OCI-LY3 (cell line): Measurements from ENCODE around the gene SRGN.
"Not testable (repeated sequence)": the region's sequence is repeated elsewhere in the genome, so short reads cannot be mapped to it uniquely, and the experiment has no call there.

ENCODE experiments used
- H2AFZ ChIP-seq: fragments of 200-600, 300-600 bp; shearing (Covaris generic); 2 replicates; pipeline ENCODE4 v1.6.0; 2014; ENCODE audit warnings: antibody characterized with exemption, low read depth, low read length
- H3K27ac ChIP-seq: fragments of 200-600, 300-600 bp; sonication (generic); 2 replicates; pipeline ENCODE4 v1.5.1; 2014; ENCODE audit warnings: mild to moderate bottlenecking, low read length, moderate library complexity, mixed read lengths
- H3K27me3 ChIP-seq: fragments of 200-600, 300-600 bp; sonication (generic); 2 replicates; pipeline ENCODE4 v1.6.1; 2014; ENCODE audit warnings: low read depth, low read length, mixed read lengths
- H3K36me3 ChIP-seq: fragments of 200-600, 300-600 bp; sonication (generic); replicated peaks from 2 replicates; pipeline ENCODE3; 2014; ENCODE audit warnings: low read depth, low read length, mixed read lengths
- H3K4me1 ChIP-seq: fragments of 300-600, 200-600 bp; sonication (generic); 2 replicates; pipeline ENCODE4 v1.6.1; 2014; ENCODE audit warnings: low read length, mixed read lengths
- H3K4me2 ChIP-seq: fragments of 200-600, 300-600 bp; sonication (generic); 2 replicates; pipeline ENCODE4 v1.6.1; 2014; ENCODE audit warnings: low read length, mixed read lengths
- H3K4me3 ChIP-seq: fragments of 300-600, 200-600 bp; sonication (generic); 2 replicates; pipeline ENCODE4 v1.5.1; 2014; ENCODE audit warnings: antibody characterized with exemption, mild to moderate bottlenecking, low read length, moderate library complexity
- H3K79me2 ChIP-seq: fragments of 300-600, 200-600 bp; shearing (Covaris generic); 2 replicates; pipeline ENCODE4 v1.6.1; 2014; ENCODE audit warnings: mild to moderate bottlenecking, low read length, mixed read lengths
- H3K9ac ChIP-seq: fragments of 300-600, 200-600 bp; shearing (Covaris generic); 2 replicates; pipeline ENCODE4 v1.6.0; 2014; ENCODE audit warnings: mild to moderate bottlenecking, low read length, moderate library complexity
- H3K9me3 ChIP-seq: fragments of 200-600, 300-600 bp; shearing (Covaris generic); 2 replicates; pipeline ENCODE4 v1.6.1; 2014; ENCODE audit warnings: low read length, mixed read lengths; ENCODE audit not compliant: insufficient read depth
- H4K20me1 ChIP-seq: fragments of 200-600, 300-600 bp; sonication (generic); 2 replicates; pipeline ENCODE4 v1.6.1; 2016; ENCODE audit warnings: low read length, mixed read lengths; ENCODE audit not compliant: insufficient read depth
- EZH2phosphoT487 ChIP-seq: fragments of 200-600 bp; shearing (Covaris generic); IDR thresholded peaks from 2 replicates; pipeline ENCODE4 v1.6.1; 2018; ENCODE audit warnings: antibody characterized with exemption, mixed run types, low read depth
- TF ChIP-seq, protein P1 (sequence below): fragments of 200-600, 300-600 bp; sonication (generic); IDR thresholded peaks from 2 replicates; pipeline ENCODE4 v1.5.1; 2014; ENCODE audit warnings: antibody characterized with exemption, low read length, low read depth

Gene SRGN

DNA sequence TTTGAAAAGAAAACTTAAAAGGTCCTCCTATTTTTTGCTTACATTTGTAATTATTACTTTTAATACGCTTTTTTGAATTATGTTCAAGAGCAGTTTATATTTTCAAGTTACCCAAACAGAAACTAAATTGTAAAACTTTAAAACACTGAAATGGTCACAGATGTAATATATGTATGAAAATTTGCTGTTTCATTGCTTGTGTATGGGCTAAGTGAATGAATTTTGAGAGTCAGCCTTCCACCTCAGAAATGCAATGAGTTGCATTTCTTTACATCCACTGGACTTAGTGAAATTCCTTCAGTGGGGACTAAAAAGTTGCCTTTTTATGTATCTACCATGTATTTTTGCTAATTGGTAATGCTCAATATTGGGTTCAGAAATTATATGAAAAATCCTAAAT, 37.7 kb downstream of the SRGN start:
- Histone ChIP-seq H3K27ac (no peak overlapping the region), H3K4me3 (peak overlapping the region; percentile 98; the same call in 1 of the 2 replicates)

DNA sequence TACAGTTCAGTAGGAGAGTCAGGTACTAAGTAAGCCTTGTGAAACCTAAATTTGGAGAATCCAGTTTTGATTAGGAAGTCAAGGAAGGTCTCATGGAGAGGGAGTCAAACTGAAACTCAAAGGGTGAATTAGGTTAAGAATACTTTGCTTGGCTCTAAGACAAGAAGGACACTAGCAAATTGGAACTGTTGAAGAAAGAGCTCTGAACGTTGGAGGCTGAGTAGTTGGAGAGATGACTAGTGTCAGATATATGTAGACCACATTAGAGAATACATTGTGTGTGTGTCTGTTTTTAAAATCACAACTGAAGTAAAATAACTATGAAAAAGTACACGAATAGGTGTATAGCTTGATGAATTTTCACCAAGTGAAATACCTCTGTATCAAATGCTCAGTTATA, 42.3 kb downstream of the SRGN start:
- no peak overlapping the region for H2AFZ ChIP-seq
- peaks cover 17% of the 10 kb centered on the region for H3K79me2 ChIP-seq
- H4K20me1 ChIP-seq = no peaks in the 10 kb centered on the region
- H3K4me1 ChIP-seq = peaks cover 1% of the 10 kb centered on the region
- H3K27ac ChIP-seq = no peak overlapping the region
- no peaks in the 10 kb centered on the region for H3K9me3 ChIP-seq
- no peaks in the 10 kb centered on the region for H3K36me3 ChIP-seq
- H3K4me3 ChIP-seq = no peak overlapping the region
- no peak overlapping the region for H3K9ac ChIP-seq
- no peak overlapping the region for H3K4me2 ChIP-seq
- TF ChIP-seq EZH2phosphoT487 = no peak
- TF ChIP-seq, protein P1, sequence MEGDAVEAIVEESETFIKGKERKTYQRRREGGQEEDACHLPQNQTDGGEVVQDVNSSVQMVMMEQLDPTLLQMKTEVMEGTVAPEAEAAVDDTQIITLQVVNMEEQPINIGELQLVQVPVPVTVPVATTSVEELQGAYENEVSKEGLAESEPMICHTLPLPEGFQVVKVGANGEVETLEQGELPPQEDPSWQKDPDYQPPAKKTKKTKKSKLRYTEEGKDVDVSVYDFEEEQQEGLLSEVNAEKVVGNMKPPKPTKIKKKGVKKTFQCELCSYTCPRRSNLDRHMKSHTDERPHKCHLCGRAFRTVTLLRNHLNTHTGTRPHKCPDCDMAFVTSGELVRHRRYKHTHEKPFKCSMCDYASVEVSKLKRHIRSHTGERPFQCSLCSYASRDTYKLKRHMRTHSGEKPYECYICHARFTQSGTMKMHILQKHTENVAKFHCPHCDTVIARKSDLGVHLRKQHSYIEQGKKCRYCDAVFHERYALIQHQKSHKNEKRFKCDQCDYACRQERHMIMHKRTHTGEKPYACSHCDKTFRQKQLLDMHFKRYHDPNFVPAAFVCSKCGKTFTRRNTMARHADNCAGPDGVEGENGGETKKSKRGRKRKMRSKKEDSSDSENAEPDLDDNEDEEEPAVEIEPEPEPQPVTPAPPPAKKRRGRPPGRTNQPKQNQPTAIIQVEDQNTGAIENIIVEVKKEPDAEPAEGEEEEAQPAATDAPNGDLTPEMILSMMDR = no peak
- no peaks in the 10 kb centered on the region for H3K27me3 ChIP-seq

More for the DNA sequence above, 37.7 kb downstream of the SRGN start:
- Histone ChIP-seq H3K79me2 (peaks cover 26% of the 10 kb centered on the region), H3K27me3 (no peaks in the 10 kb centered on the region), H3K4me2 (peak overlapping the region; percentile 75), H2AFZ (no peak overlapping the region), H3K4me1 (peaks cover 9% of the 10 kb centered on the region), H3K36me3 (no peaks in the 10 kb centered on the region), H3K9me3 (no peaks in the 10 kb centered on the region), H3K9ac (peak overlapping the region; percentile 54; the same call in 1 of the 2 replicates), H4K20me1 (no peaks in the 10 kb centered on the region)
- no peak for TF ChIP-seq EZH2phosphoT487
- TF ChIP-seq, protein P1 = no peak

DNA sequence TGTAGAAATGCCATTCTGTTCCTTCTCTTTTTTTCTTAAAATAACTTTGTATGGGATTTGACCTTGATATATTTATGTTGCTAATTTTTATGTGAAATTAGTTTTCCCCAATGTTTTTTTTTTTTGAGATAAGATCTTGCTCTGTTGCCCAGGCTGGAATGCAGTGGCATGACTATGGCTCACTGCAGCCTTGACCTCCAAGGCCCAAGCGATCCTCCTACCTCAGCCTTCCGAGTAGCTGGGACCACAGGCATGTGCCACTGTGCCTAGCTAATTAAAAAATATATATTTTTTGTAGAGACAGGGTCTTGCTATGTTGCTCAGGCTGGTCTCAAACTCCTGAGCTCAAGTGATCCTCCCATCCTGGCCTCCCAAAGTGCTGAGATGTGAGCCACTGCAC, 52.1 kb downstream of the SRGN start:
- H3K4me3 ChIP-seq = no peak overlapping the region
- H3K4me2 ChIP-seq = no peak overlapping the region
- H3K4me1 ChIP-seq = no peaks in the 10 kb centered on the region
- no peaks in the 10 kb centered on the region for H3K27me3 ChIP-seq
- no peaks in the 10 kb centered on the region for H3K9me3 ChIP-seq
- no peak overlapping the region for H3K9ac ChIP-seq
- no peaks in the 10 kb centered on the region for H4K20me1 ChIP-seq
- TF ChIP-seq, protein P1 = no peak
- no peak for TF ChIP-seq EZH2phosphoT487
- H3K36me3 ChIP-seq = no peaks in the 10 kb centered on the region
- H3K27ac ChIP-seq = no peak overlapping the region
- no peak overlapping the region for H2AFZ ChIP-seq
- H3K79me2 ChIP-seq = no peaks in the 10 kb centered on the region

DNA sequence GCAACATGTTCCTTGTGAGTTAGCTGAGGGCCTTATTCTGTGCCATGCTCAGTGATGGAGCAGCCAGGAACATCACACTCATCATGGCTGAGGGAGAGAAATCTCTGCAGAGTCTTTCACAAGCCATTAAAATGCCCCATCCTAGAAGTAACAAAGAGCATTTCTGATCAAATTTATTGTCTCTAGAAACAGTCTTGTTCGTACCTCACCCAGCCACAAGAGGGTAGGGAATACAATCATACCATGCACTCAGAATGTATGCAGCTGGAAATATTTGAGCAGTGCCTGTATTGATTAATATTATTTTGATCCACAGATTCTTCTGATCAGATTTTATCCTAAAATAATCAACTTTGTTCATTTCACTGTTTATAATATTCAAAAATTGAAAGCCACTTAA, 53.4 kb downstream of the SRGN start:
- Histone ChIP-seq H3K4me1 (no peaks in the 10 kb centered on the region), H2AFZ (no peak overlapping the region), H3K4me2 (no peak overlapping the region), H3K79me2 (no peaks in the 10 kb centered on the region), H3K36me3 (no peaks in the 10 kb centered on the region), H3K4me3 (no peak overlapping the region), H3K9ac (no peak overlapping the region), H3K9me3 (no peaks in the 10 kb centered on the region), H4K20me1 (no peaks in the 10 kb centered on the region), H3K27ac (no peak overlapping the region), H3K27me3 (no peaks in the 10 kb centered on the region)
- TF ChIP-seq, protein P1 = no peak
- no peak for TF ChIP-seq EZH2phosphoT487

DNA sequence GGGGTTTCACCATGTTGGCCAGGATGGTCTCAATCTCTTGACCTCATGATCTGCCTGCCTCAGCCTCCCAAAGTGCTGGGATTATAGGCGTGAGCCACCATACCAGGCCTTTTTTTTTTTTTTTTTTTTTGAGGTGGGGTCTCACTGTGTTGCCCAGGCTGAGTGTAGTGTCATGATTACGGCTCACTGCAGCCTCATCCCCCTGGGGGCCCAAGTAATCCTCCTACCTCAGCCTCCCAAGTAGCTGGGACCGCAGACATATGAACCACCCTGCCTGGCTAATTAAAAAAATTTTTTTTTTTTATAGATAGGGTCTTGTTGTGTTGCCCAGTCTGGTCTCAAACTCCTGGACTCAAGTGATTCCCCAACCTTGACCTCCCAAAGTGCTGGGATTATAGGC, 54.2 kb downstream of the SRGN start:
- H3K79me2 ChIP-seq, H3K4me3 ChIP-seq, H4K20me1 ChIP-seq, H3K4me2 ChIP-seq, H3K4me1 ChIP-seq, H3K27ac ChIP-seq, H3K9ac ChIP-seq, H3K36me3 ChIP-seq, H2AFZ ChIP-seq, H3K27me3 ChIP-seq, H3K9me3 ChIP-seq: not testable (repeated sequence)
